K562 (cell line): ENCODE results near the gene PLCD1. TPM values are rescaled to one million over a fixed set of nuclear protein-coding genes. Genes with fewer than 3 reads are reported as not detected.
A peak's percentile ranks its signal among the peaks of the same experiment; 100 is the strongest.

Source experiments
- ARID2 ChIP-seq: fragments of 450-650 bp; IDR thresholded peaks from 2 replicates; pipeline ENCODE4 v1.6.1; 2017; ENCODE audit warnings: antibody characterized with exemption, mild to moderate bottlenecking
- BCOR ChIP-seq: fragments of 450-650 bp; IDR thresholded peaks from 2 replicates; pipeline ENCODE4 v1.6.1; 2016
- C11orf30 ChIP-seq: fragments of 450-650 bp; IDR thresholded peaks from 2 replicates; pipeline ENCODE4 v1.6.1; 2016; ENCODE audit warnings: low read depth, mild to moderate bottlenecking
- CBX1 ChIP-seq: sonication (generic); IDR thresholded peaks from 2 replicates; pipeline ENCODE4 v1.6.1; 2016; ENCODE audit warnings: antibody characterized with exemption, low read depth, mild to moderate bottlenecking
- CTBP1 ChIP-seq: fragments of 450-650 bp; IDR thresholded peaks from 2 replicates; pipeline ENCODE4 v1.6.1; 2016; ENCODE audit warnings: borderline replicate concordance
- CTCF ChIP-seq, 3 experiments: IDR thresholded peaks in 2 of 3; conservative IDR thresholded peaks in 1 of 3; 2 replicates each; pipeline ENCODE4 v1.5.1; 2011 to 2012; ENCODE audit warnings: low read length in 3 of 3, mild to moderate bottlenecking in 3 of 3, control low read depth in 2 of 3, improper control_type of control experiment in 1 of 3, inconsistent platforms in 1 of 3, low read depth in 1 of 3, mixed read lengths in 1 of 3, moderate library complexity in 1 of 3; ENCODE audit not compliant: insufficient read depth in 2 of 3
- DEAF1 ChIP-seq: fragments of 450-650 bp; formaldehyde crosslinking; IDR thresholded peaks from 2 replicates; pipeline ENCODE4 v1.4.0; 2020; ENCODE audit warnings: mild to moderate bottlenecking, moderate library complexity
- KLF16 ChIP-seq: IDR thresholded peaks from 2 replicates; pipeline ENCODE4 v1.6.1; 2016; ENCODE audit warnings: antibody characterized with exemption
- MAFF ChIP-seq: IDR thresholded peaks from 2 replicates; pipeline ENCODE4 v1.6.1; 2012; ENCODE audit warnings: low read length, improper control_type of control experiment
- RB1 ChIP-seq: fragments of 450-650 bp; IDR thresholded peaks from 2 replicates; pipeline ENCODE4 v1.6.1; 2017; ENCODE audit warnings: low read depth, mild to moderate bottlenecking
- RBM34 ChIP-seq: fragments of 200-400 bp; formaldehyde crosslinking; IDR thresholded peaks from 2 replicates; pipeline ENCODE4 v1.6.1; 2018; ENCODE audit warnings: low read length, borderline replicate concordance; ENCODE audit not compliant: insufficient read depth
- SMARCE1 ChIP-seq: fragments of 450-650 bp; IDR thresholded peaks from 2 replicates; pipeline ENCODE4 v1.7.1; 2016; ENCODE audit warnings: mild to moderate bottlenecking
- SMC3 ChIP-seq: conservative IDR thresholded peaks from 2 replicates; pipeline ENCODE4 v1.6.1; 2011; ENCODE audit warnings: low read depth, low read length, improper control_type of control experiment; ENCODE audit not compliant: insufficient read depth
- TEAD2 ChIP-seq: fragments of 450-650 bp; IDR thresholded peaks from 2 replicates; pipeline ENCODE4 v1.6.1; 2016; ENCODE audit warnings: missing genetic modification characterization, control low read depth, missing compliant biosample characterization
- ZBTB40 ChIP-seq, 2 experiments: fragments of 450-650 bp in 1 of 2; sonication (generic) in 1 of 2; formaldehyde crosslinking in 1 of 2; IDR thresholded peaks; 2 replicates each; pipeline versions ENCODE4 v1.7.1 to v1.9.0; 2016 to 2022; ENCODE audit warnings: inconsistent platforms in 1 of 2, mild to moderate bottlenecking in 1 of 2, missing genetic modification reagents in 1 of 2
- ZKSCAN8 ChIP-seq: fragments of 200-800 bp; sonication (Bioruptor generic); IDR thresholded peaks from 2 replicates; pipeline ENCODE4 v1.6.1; 2016; ENCODE audit warnings: missing genetic modification characterization, missing compliant biosample characterization
- ZNF408 ChIP-seq: fragments of 250-450 bp; sonication (Bioruptor Pico); IDR thresholded peaks from 2 replicates; pipeline ENCODE4 v1.4.0; 2020; ENCODE audit warnings: low read depth, mild to moderate bottlenecking, moderate library complexity
- polyA plus RNA-seq, 8 experiments: library from polyadenylated mRNA; depleted of rRNA in 4 of 8; stranded (reverse) in 5 of 8; unstranded in 3 of 8; fragments of >200 nt; fragmentation: Nextera tagmentation in 2 of 8; fragmentation: Illumina TruSeq in 1 of 8; extraction: Ambion mirVana in 2 of 8; extraction: Trizol in 1 of 8; gene quantifications; 2 replicates each; pipeline versions ENCODE4 v1.2.1 to v1.2.3, GENCODE V29; 2011 to 2014; ENCODE audit warnings: inconsistent platforms in 1 of 8, missing spikeins in 1 of 8
- total RNA-seq, 7 experiments: library from RNA; depleted of rRNA in 6 of 7; stranded (reverse); fragments of >200 nt in 6 of 7; fragmentation: Illumina TruSeq in 2 of 7; extraction: Trizol in 2 of 7; gene quantifications; 2 replicates each; pipeline versions ENCODE4 v1.2.1 to v1.2.3, GENCODE V29; 2011 to 2021; ENCODE audit warnings: low replicate concordance in 1 of 7

PLCD1 gene
- total and polyA plus RNA-seq, 9 of the 15 experiments (the other 6 are each of a cell fraction or from before 2014, with no cell fraction given), result 5.4 to 209 (median 116) TPM

DNA sequence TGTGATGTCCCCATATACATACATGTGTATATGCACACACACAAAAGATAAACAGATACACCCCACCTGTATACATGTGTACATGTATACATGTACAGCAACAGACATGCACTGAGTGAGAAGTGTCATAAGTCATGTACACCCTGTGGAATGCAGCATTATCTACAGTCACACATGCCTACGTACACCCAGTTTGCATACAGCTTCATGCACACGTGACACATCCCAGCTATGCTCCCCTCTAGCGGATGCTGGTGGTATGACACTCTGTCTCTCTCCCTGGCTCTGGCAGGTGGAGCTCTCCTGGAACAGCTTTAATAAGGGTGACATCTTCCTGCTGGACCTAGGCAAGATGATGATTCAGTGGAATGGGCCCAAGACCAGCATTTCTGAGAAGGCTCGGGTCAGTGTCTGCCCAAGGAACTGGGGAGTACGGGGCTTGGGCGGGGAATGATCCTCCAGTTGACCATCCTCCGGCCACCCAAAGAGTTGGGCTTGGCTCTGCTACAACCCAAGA is 32.6 kb downstream of the PLCD1 start (continued):
- 0 out of 2 replicates have a peak, but pooled peaks have one; percentile 43 for TF ChIP-seq ZBTB40 (IDR thresholded peaks at IDR 0.05)
- TF ChIP-seq ZBTB40 (CRISPR knock-in tag; IDR thresholded peaks at IDR 0.05), result no peak
- TF ChIP-seq ARID2, result peak; percentile 100
- no peak for TF ChIP-seq BCOR
- TF ChIP-seq CTCF (IDR thresholded peaks at IDR 0.05 in 2 of 3, conservative IDR thresholded peaks at IDR 0.05 in 1 of 3; ENCODE audit: insufficient read depth in 2 of 3, low read depth in 1 of 3, low read length in 3 of 3), result peak; percentile 95 to 99 (median 98)
- TF ChIP-seq ZNF408 (CRISPR knock-in tag), result no peak
- no peak for TF ChIP-seq CBX1
- peak; percentile 90 for TF ChIP-seq TEAD2 (tag)
- no peak for TF ChIP-seq C11orf30
- TF ChIP-seq DEAF1 (CRISPR knock-in tag), result 0 out of 2 replicates have a peak, but pooled peaks have one; percentile 12
- TF ChIP-seq SMC3, result peak; percentile 53
- TF ChIP-seq CTBP1, result peak; percentile 82
- TF ChIP-seq KLF16, result peak; percentile 55; the same call in 1 of the 2 replicates
- no peak for TF ChIP-seq RBM34
- TF ChIP-seq ZKSCAN8 (CRISPR knock-in tag), result peak; percentile 84
- peak; percentile 71 for TF ChIP-seq SMARCE1
- TF ChIP-seq MAFF, result no peak
- peak; percentile 75; the same call in 1 of the 2 replicates for TF ChIP-seq RB1
